Measurements from ENCODE around the gene EPHA2.
"Not testable (repeated sequence)": the region's sequence is repeated elsewhere in the genome, so short reads cannot be mapped to it uniquely, and the experiment has no call there.

EPHA2 gene

GRCh38 chr1:16155537-16156410 lies at the start of gene EPHA2:
TSS of gene EPHA2 (minus strand) at chr1:16156069. CDS start at chr1:16155932, 137 bp downstream.
- DNase-seq = peak; percentile 86

GRCh38 chr1:16205334-16205671 lies 49.4 kb upstream of the EPHA2 start:
- no peak for DNase-seq

- DNase-seq = no peak
These were observed 48.9 kb upstream of the EPHA2 start for GRCh38 chr1:16204634-16205333.

GRCh38 chr1:16204216-16204615 lies 48.3 kb upstream of the EPHA2 start:
- DNase-seq = no peak

- no peak for DNase-seq
These were observed 47.7 kb upstream of the EPHA2 start for GRCh38 chr1:16203550-16203949.

- no peak for DNase-seq
These were observed 46.7 kb upstream of the EPHA2 start for GRCh38 chr1:16202281-16203210.

GRCh38 chr1:16199700-16200099 lies 43.8 kb upstream of the EPHA2 start:
- no peak for DNase-seq

GRCh38 chr1:16199157-16199501 lies 43.3 kb upstream of the EPHA2 start:
- no peak for DNase-seq

- no peak for DNase-seq
These were observed 42.7 kb upstream of the EPHA2 start for GRCh38 chr1:16198444-16199156.

- no peak for DNase-seq
These were observed 41.0 kb upstream of the EPHA2 start for GRCh38 chr1:16196874-16197273.

- DNase-seq = not testable (repeated sequence)
These were observed 40.3 kb upstream of the EPHA2 start for GRCh38 chr1:16196139-16196538.

- no peak for DNase-seq
These were observed 39.6 kb upstream of the EPHA2 start for GRCh38 chr1:16195518-16195905.

GRCh38 chr1:16191916-16192546 lies 36.2 kb upstream of the EPHA2 start:
- no peak for DNase-seq

GRCh38 chr1:16191309-16191708 lies 35.4 kb upstream of the EPHA2 start:
- no peak for DNase-seq

GRCh38 chr1:16189921-16190621 lies 34.2 kb upstream of the EPHA2 start:
- DNase-seq = no peak

- no peak for DNase-seq
These were observed 33.1 kb upstream of the EPHA2 start for GRCh38 chr1:16189003-16189402.

- DNase-seq = peak; percentile 71
These were observed 32.0 kb upstream of the EPHA2 start for GRCh38 chr1:16187748-16188401.

GRCh38 chr1:16186655-16187235 lies 30.9 kb upstream of the EPHA2 start:
- no peak for DNase-seq

- no peak for DNase-seq
These were observed 28.9 kb upstream of the EPHA2 start for GRCh38 chr1:16184557-16185303.
